Activated CD4-positive, alpha-beta T cell treated with anti-CD3 and anti-CD28 coated beads, Interleukin-2, amount 10 ng/mL, durations not matched to agents 7 days and 5 days (primary cell): ENCODE results near the gene KIAA0825. TPM values are rescaled to one million over a fixed set of nuclear protein-coding genes. Genes with fewer than 3 reads are reported as not detected.
"Not testable (repeated sequence)": the region's sequence is repeated elsewhere in the genome, so short reads cannot be mapped to it uniquely, and the experiment has no call there.

Experiments used
- CTCF ChIA-PET: fragments of 350-600 bp; sonication (Branson Sonifier 250); formaldehyde crosslinking; loops from one replicate; lab custom pipeline; 2021; ENCODE audit warnings: antibody characterized with exemption; lab: Charles Lee
- POLR2A ChIA-PET: fragments of 350-600 bp; sonication (Branson Sonifier 250); formaldehyde crosslinking; loops from one replicate; lab custom pipeline; 2021; ENCODE audit warnings: antibody characterized with exemption; lab: Charles Lee
- DNase-seq: peaks from one replicate; pipeline ENCODE4 v3.0.0-alpha.2; 2020
- H3K27ac Mint-ChIP-seq: one replicate; pipeline ENCODE4 v1.8.0; 2021; ENCODE audit warnings: mild to moderate bottlenecking, moderate library complexity, mixed read lengths
- H3K27me3 Mint-ChIP-seq: one replicate; pipeline ENCODE4 v1.8.0; 2021; ENCODE audit warnings: mixed read lengths
- H3K36me3 Mint-ChIP-seq: one replicate; pipeline ENCODE4 v1.8.0; 2021; ENCODE audit warnings: low read depth, mixed read lengths
- H3K4me1 Mint-ChIP-seq: one replicate; pipeline ENCODE4 v1.8.0; 2021; ENCODE audit warnings: mixed read lengths
- H3K4me3 Mint-ChIP-seq: one replicate; pipeline ENCODE4 v1.8.0; 2021; ENCODE audit warnings: mild to moderate bottlenecking, moderate library complexity, mixed read lengths
- H3K9me3 Mint-ChIP-seq: one replicate; pipeline ENCODE4 v1.8.0; 2021; ENCODE audit warnings: mixed read lengths
- total RNA-seq, 2 experiments: library from RNA; stranded (reverse); gene quantifications; one replicate each; pipeline ENCODE4 v1.2.3, GENCODE V29; 2021

Gene KIAA0825
- total RNA-seq, 2 experiments from 2014 or later, result 2.1 to 2.7 TPM

GRCh38 chr5:94621763-94622162 is 3.4 kb upstream of the KIAA0825 start:
- H3K36me3 Mint-ChIP-seq, result peaks cover 6% of the 10 kb centered on the region
- H3K4me1 Mint-ChIP-seq, result peaks cover 41% of the 10 kb centered on the region
- H3K27ac Mint-ChIP-seq, result no peak overlapping the region
- ChIA-PET CTCF (no interaction called here), POLR2A (no interaction called here)
- no peak overlapping the region for H3K4me3 Mint-ChIP-seq
- no peaks in the 10 kb centered on the region for H3K27me3 Mint-ChIP-seq
- DNase-seq, result no peak
- H3K9me3 Mint-ChIP-seq, result no peaks in the 10 kb centered on the region

GRCh38 chr5:94620256-94620655 is 1.9 kb upstream of the KIAA0825 start:
- H3K4me3 Mint-ChIP-seq, result peak overlapping the region; percentile 91
- ChIA-PET POLR2A (no interaction called here), CTCF (no interaction called here)
- no peaks in the 10 kb centered on the region for H3K9me3 Mint-ChIP-seq
- no peak overlapping the region for H3K27ac Mint-ChIP-seq
- peaks cover 48% of the 10 kb centered on the region for H3K4me1 Mint-ChIP-seq
- H3K36me3 Mint-ChIP-seq, result peaks cover 6% of the 10 kb centered on the region
- no peak for DNase-seq
- no peaks in the 10 kb centered on the region for H3K27me3 Mint-ChIP-seq

- Mint-ChIP-seq H3K36me3 (peaks cover 6% of the 10 kb centered on the region), H3K4me3 (peak overlapping the region; percentile 91), H3K9me3 (no peaks in the 10 kb centered on the region), H3K27me3 (no peaks in the 10 kb centered on the region), H3K4me1 (peaks cover 49% of the 10 kb centered on the region), H3K27ac (peak overlapping the region; percentile 90)
- CTCF ChIA-PET, result no interaction called here
- POLR2A ChIA-PET, result interaction anchor here (0.7 kb wide), 1 partner anchor 173 kb away, joined by 4 read pairs; no protein-coding TSS in a partner anchor
- DNase-seq, result peak; percentile 38
Measured at GRCh38 chr5:94618029-94618492, 343 bp downstream of the KIAA0825 start.

DNA sequence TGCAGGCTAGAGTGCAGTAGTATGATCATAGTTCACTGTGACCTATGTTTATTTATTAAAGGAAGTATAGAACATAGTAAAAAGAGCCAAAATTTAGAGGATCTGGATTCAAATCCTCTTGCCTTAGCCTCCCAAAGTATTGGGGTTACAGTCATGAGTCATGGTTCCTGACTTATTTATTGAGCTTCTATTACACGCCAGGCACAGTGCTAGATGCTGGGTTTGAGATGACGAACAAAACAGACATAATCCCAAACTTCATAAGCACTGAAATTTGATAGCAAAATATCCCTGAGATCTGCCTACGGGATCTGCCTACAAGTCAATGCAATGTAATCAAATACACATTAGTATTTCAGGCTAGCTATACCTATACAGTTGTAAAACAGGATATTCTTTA is 2.5 kb downstream of the KIAA0825 start:
- Mint-ChIP-seq H3K36me3 (peaks cover 6% of the 10 kb centered on the region), H3K27me3 (no peaks in the 10 kb centered on the region), H3K4me1 (peaks cover 43% of the 10 kb centered on the region), H3K4me3 (no peak overlapping the region), H3K9me3 (no peaks in the 10 kb centered on the region), H3K27ac (no peak overlapping the region)
- ChIA-PET POLR2A (no interaction called here), CTCF (interaction anchor here (0.9 kb wide), 1 partner anchor 39 kb away, joined by 3 read pairs; no protein-coding TSS in a partner anchor)
- no peak for DNase-seq

DNA sequence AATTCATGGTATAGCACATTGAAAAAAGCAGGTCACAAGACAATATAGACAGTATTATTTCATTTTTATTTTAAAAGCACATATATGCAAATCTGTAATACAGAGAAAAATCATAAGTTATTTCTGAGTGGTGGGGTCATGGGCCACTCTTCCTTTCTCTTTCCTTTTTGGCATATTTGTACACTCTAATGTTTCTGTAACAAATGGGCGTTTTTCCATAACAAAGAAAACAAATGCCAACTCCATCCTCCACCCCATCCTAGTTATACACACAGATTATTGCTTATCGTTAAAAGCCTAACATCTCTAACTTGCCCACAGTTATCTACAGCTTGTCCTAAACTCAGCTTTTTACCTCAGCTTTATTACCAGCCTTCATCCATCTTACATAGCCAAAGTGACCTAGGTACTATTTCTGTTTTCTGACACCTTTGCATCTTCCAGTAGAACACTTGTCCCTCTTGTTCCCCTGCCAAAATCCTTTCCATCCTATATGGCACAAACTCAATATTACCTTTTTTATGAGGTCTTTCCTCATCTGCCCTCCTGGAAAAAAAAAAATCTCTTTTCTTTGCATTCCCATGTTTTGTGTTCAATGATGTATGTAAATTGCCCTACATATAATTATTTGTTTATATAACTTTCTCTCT is 4.1 kb downstream of the KIAA0825 start:
- no peaks in the 10 kb centered on the region for H3K27me3 Mint-ChIP-seq
- no peak for DNase-seq
- ChIA-PET CTCF (interaction anchor here (1.0 kb wide), 1 partner anchor 79 kb away, joined by 5 read pairs; no protein-coding TSS in a partner anchor), POLR2A (no interaction called here)
- H3K4me1 Mint-ChIP-seq, result peaks cover 36% of the 10 kb centered on the region
- no peak overlapping the region for H3K4me3 Mint-ChIP-seq
- H3K27ac Mint-ChIP-seq, result no peak overlapping the region
- no peaks in the 10 kb centered on the region for H3K9me3 Mint-ChIP-seq
- peaks cover 5% of the 10 kb centered on the region for H3K36me3 Mint-ChIP-seq

DNA sequence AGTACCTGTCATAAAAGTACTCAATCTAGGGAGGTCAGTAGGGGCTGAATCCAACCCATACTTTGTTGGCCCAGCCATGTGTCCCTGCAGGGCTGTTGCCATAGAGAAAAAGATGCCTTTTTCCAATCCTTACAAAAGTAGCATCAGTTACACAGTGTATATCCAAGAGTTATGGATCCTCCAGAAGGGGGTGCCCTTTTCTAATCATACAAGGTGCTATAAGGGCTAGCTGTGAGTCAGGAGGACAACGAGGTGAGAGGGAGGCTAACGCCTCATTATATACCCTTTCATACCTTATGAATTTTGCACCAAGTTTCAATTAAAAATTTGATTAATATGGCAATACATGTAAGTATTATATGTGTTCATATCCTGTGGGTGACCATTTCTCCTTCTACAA is 4.8 kb downstream of the KIAA0825 start:
- no peak overlapping the region for H3K4me3 Mint-ChIP-seq
- H3K4me1 Mint-ChIP-seq, result peaks cover 34% of the 10 kb centered on the region
- CTCF ChIA-PET, result no interaction called here
- H3K9me3 Mint-ChIP-seq, result no peaks in the 10 kb centered on the region
- H3K27me3 Mint-ChIP-seq, result no peaks in the 10 kb centered on the region
- no peak overlapping the region for H3K27ac Mint-ChIP-seq
- peaks cover 3% of the 10 kb centered on the region for H3K36me3 Mint-ChIP-seq
- POLR2A ChIA-PET, result interaction anchor here (0.7 kb wide), 1 partner anchor 16 kb away, joined by 3 read pairs; no protein-coding TSS in a partner anchor
- peak; percentile 21 for DNase-seq

DNA sequence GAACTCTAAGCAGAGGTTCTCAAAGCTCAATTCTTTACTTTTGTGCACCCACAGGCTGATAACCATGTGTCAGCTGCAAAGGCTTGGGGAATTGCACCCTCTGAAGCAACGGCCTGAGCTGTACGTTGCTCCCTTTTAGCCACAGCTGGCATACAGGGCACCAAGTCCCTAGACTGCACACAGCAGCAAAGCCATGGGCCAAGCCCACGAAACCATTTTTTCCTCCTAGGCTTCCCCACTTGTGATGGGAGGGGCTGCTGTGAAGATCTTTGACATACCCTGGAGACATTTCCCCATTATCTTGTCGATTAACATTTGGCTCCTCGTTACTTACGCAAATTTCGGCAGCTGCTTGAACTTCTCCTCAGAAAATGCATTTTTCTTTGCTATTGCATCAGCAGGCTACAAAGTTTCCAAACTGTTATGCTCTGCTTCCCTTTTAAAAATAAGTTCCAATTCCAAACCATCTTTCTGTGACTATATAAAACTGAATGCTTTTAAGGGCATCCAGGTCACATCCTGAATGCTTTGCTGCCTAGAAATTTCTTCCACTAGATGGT is 23.0 kb downstream of the KIAA0825 start:
- H3K9me3 Mint-ChIP-seq, result peaks cover 12% of the 10 kb centered on the region
- DNase-seq, result no peak
- no peak overlapping the region for H3K27ac Mint-ChIP-seq
- H3K36me3 Mint-ChIP-seq, result peaks cover 2% of the 10 kb centered on the region
- peaks cover 4% of the 10 kb centered on the region for H3K27me3 Mint-ChIP-seq
- CTCF ChIA-PET, result no interaction called here
- no peaks in the 10 kb centered on the region for H3K4me1 Mint-ChIP-seq
- POLR2A ChIA-PET, result no interaction called here
- H3K4me3 Mint-ChIP-seq, result no peak overlapping the region

DNA sequence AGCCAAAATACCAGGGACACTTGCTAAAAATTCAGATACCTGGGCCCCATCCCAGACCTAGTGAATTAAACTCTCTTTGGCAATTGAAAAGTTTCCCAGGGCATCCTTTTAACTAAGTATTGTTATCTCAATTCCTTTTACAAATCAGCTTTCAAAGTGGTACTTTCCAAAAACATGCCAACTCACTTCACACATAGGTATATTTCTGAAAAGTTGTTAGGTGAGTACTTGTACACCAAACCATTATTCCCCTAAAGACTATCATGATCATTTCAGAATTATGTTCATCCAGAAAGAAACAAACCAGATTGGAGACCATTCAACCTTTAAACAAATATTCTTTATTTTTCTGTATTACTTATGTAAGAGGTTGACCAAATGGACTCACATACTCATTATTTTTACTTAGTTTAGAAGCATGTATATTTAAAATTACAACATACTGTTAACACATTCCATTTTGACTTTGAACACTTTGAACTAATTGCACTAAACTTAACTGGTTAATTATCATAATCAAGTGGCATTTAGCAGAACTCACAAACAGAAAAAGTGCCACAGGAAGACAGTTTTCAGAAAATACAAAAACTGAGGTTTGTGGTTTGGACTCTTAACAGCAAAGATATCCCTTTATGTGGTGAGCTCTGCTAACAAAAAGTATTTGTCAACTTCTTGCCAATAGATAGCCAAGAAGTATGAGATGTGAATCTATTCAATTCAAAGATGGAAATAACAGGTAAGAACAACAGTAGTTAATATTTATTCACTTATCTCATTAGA is 40.7 kb downstream of the KIAA0825 start:
- ChIA-PET CTCF (interaction anchor here (1.1 to 1.4 kb wide), 2 partner anchors 38 to 45 kb away, joined by 3 read pairs; no protein-coding TSS in a partner anchor), POLR2A (no interaction called here)
- H3K36me3 Mint-ChIP-seq, result peaks cover 20% of the 10 kb centered on the region
- H3K27me3 Mint-ChIP-seq, result no peaks in the 10 kb centered on the region
- no peak overlapping the region for H3K4me3 Mint-ChIP-seq
- H3K9me3 Mint-ChIP-seq, result peaks cover 9% of the 10 kb centered on the region
- peaks cover 55% of the 10 kb centered on the region for H3K4me1 Mint-ChIP-seq
- DNase-seq, result peak; percentile 22
- peak overlapping the region; percentile 79 for H3K27ac Mint-ChIP-seq

- POLR2A ChIA-PET, result no interaction called here
- Mint-ChIP-seq H3K27ac (peak overlapping the region; percentile 85), H3K4me3 (no peak overlapping the region), H3K27me3 (no peaks in the 10 kb centered on the region), H3K36me3 (peaks cover 16% of the 10 kb centered on the region), H3K9me3 (peaks cover 9% of the 10 kb centered on the region), H3K4me1 (peaks cover 51% of the 10 kb centered on the region)
- CTCF ChIA-PET, result interaction anchor here (0.6 to 1.7 kb wide), 4 partner anchors 11 to 52 kb away, joined by 3 to 4 read pairs (median 3); no protein-coding TSS in a partner anchor
- peak; percentile 12 for DNase-seq
Measured at GRCh38 chr5:94575196-94575595, 43.2 kb downstream of the KIAA0825 start.

- DNase-seq, H3K9me3 Mint-ChIP-seq, POLR2A ChIA-PET, H3K4me3 Mint-ChIP-seq, H3K27me3 Mint-ChIP-seq, H3K27ac Mint-ChIP-seq: not testable (repeated sequence)
- CTCF ChIA-PET, result interaction anchor here (1.0 kb wide), 1 partner anchor 220 kb away, joined by 6 read pairs; no protein-coding TSS in a partner anchor
- peaks cover 38% of the 10 kb centered on the region for H3K4me1 Mint-ChIP-seq
- H3K36me3 Mint-ChIP-seq, result peaks cover 16% of the 10 kb centered on the region
Measured at GRCh38 chr5:94573349-94573748, 45.1 kb downstream of the KIAA0825 start.

DNA sequence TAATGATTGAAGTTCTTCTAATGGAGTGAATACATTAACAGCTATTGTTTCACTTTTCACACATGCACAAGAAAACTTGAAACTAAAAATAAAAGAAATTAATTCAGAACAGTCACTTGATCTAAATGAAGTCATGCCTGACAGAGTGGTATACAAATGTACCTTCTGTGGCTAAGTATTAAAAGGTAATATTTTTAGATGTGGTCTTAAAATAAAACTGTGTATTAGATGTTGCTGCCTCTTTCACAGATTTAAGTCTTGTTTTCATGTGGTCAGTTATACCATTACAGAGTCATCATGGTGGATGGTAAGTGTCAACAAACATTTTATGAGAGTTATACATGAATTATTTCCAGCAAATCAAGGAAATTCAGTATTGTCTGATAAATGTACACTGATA is 47.0 kb downstream of the KIAA0825 start:
- Mint-ChIP-seq H3K4me3 (no peak overlapping the region), H3K27ac (no peak overlapping the region), H3K9me3 (peaks cover 9% of the 10 kb centered on the region), H3K4me1 (peaks cover 22% of the 10 kb centered on the region), H3K27me3 (no peaks in the 10 kb centered on the region), H3K36me3 (peaks cover 16% of the 10 kb centered on the region)
- ChIA-PET POLR2A (no interaction called here), CTCF (no interaction called here)
- no peak for DNase-seq

DNA sequence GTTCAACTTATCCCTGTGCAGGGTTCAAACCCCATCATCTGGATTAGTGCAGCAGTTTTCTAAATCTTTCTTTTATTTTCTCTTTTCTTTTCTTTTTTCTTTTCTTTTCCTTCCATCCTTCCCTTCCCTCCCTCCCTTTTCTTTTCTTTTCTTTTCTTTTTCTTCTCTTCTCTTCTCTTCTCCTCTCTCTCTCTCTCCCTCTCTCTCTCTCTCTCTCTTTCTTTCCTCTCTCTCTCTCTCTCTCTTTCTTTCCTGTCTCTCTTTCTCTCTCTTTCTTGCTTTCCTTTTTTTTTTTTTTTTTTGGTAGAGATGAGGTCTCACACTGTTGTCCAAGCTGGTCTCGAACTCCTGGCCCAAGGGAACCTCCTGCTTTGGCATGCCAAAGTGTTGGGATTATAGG is 53.6 kb downstream of the KIAA0825 start:
- H3K4me3 Mint-ChIP-seq, result no peak overlapping the region
- H3K36me3 Mint-ChIP-seq, result no peaks in the 10 kb centered on the region
- ChIA-PET CTCF (interaction anchor here (1.0 kb wide), 1 partner anchor 10 kb away, joined by 4 read pairs; no protein-coding TSS in a partner anchor), POLR2A (no interaction called here)
- no peak overlapping the region for H3K27ac Mint-ChIP-seq
- no peak for DNase-seq
- H3K27me3 Mint-ChIP-seq, result no peaks in the 10 kb centered on the region
- H3K9me3 Mint-ChIP-seq, result no peaks in the 10 kb centered on the region
- no peaks in the 10 kb centered on the region for H3K4me1 Mint-ChIP-seq
